ENCODE measurements around the gene EIF4A3.

The EIF4A3 gene

GRCh38 chr17:80119271-80119791, 27.6 kb downstream of the EIF4A3 start:
- H3K9me3 ChIP-seq (ENCODE audit: low read length): peaks cover 13% of the 10 kb centered on the region
- H4K20me1 ChIP-seq (ENCODE audit: insufficient read depth, low read length): no peaks in the 10 kb centered on the region
- no peak overlapping the region for H3K4me2 ChIP-seq (ENCODE audit: low read length)
- no peaks in the 10 kb centered on the region for H3K9me2 ChIP-seq (ENCODE audit: low read depth, low read length)
- H2AFZ ChIP-seq (ENCODE audit: low read length): no peak overlapping the region
- no peaks in the 10 kb centered on the region for H3K79me2 ChIP-seq (ENCODE audit: insufficient read depth, low read length)
- H3K36me3 ChIP-seq (ENCODE audit: insufficient read depth, low read length): no peaks in the 10 kb centered on the region; the same call in 1 of the 2 replicates
- H3K4me3 ChIP-seq (ENCODE audit: low read depth, low read length, poor library complexity, severe bottlenecking): no peak overlapping the region
- H3K27me3 ChIP-seq (ENCODE audit: insufficient read depth, low read length): peaks cover 15% of the 10 kb centered on the region; the same call in 1 of the 2 replicates
- H3K27ac ChIP-seq (ENCODE audit: low read depth, low read length, poor library complexity, severe bottlenecking): no peak overlapping the region
- no peaks in the 10 kb centered on the region for H3F3A ChIP-seq (ENCODE audit: insufficient read depth, low read length)
- TF ChIP-seq EZH2 (IDR thresholded peaks at IDR 0.05; ENCODE audit: borderline replicate concordance, low read length) (no peak), CTCF (IDR thresholded peaks at IDR 0.05; ENCODE audit: low read length) (no peak)
- H3K9ac ChIP-seq (ENCODE audit: low read length): no peak overlapping the region
- no peaks in the 10 kb centered on the region for H3K4me1 ChIP-seq (ENCODE audit: insufficient read depth, low read length, severe bottlenecking)

GRCh38 chr17:80118601-80119270, 28.2 kb downstream of the EIF4A3 start:
- H3K4me3 ChIP-seq (ENCODE audit: low read depth, low read length, poor library complexity, severe bottlenecking): no peak overlapping the region
- H3K27me3 ChIP-seq (ENCODE audit: insufficient read depth, low read length): peaks cover 15% of the 10 kb centered on the region; the same call in 1 of the 2 replicates
- H3F3A ChIP-seq (ENCODE audit: insufficient read depth, low read length): no peaks in the 10 kb centered on the region; the same call in 1 of the 2 replicates
- H3K79me2 ChIP-seq (ENCODE audit: insufficient read depth, low read length): no peaks in the 10 kb centered on the region
- H2AFZ ChIP-seq (ENCODE audit: low read length): no peak overlapping the region
- no peaks in the 10 kb centered on the region; the same call in 1 of the 2 replicates for H3K36me3 ChIP-seq (ENCODE audit: insufficient read depth, low read length)
- TF ChIP-seq CTCF (IDR thresholded peaks at IDR 0.05; ENCODE audit: low read length) (no peak), EZH2 (IDR thresholded peaks at IDR 0.05; ENCODE audit: borderline replicate concordance, low read length) (no peak)
- H3K4me1 ChIP-seq (ENCODE audit: insufficient read depth, low read length, severe bottlenecking): no peaks in the 10 kb centered on the region
- no peaks in the 10 kb centered on the region for H4K20me1 ChIP-seq (ENCODE audit: insufficient read depth, low read length)
- no peak overlapping the region for H3K9ac ChIP-seq (ENCODE audit: low read length)
- H3K9me3 ChIP-seq (ENCODE audit: low read length): peaks cover 14% of the 10 kb centered on the region
- H3K4me2 ChIP-seq (ENCODE audit: low read length): no peak overlapping the region
- H3K9me2 ChIP-seq (ENCODE audit: low read depth, low read length): no peaks in the 10 kb centered on the region
- H3K27ac ChIP-seq (ENCODE audit: low read depth, low read length, poor library complexity, severe bottlenecking): no peak overlapping the region

- Histone ChIP-seq H3K9ac (ENCODE audit: low read length) (no peak overlapping the region), H3K4me3 (ENCODE audit: low read depth, low read length, poor library complexity, severe bottlenecking) (no peak overlapping the region), H3K27me3 (ENCODE audit: insufficient read depth, low read length) (peaks cover 15% of the 10 kb centered on the region; the same call in 1 of the 2 replicates), H3K9me3 (ENCODE audit: low read length) (peaks cover 14% of the 10 kb centered on the region), H3K36me3 (ENCODE audit: insufficient read depth, low read length) (no peaks in the 10 kb centered on the region; the same call in 1 of the 2 replicates), H3K79me2 (ENCODE audit: insufficient read depth, low read length) (no peaks in the 10 kb centered on the region), H3F3A (ENCODE audit: insufficient read depth, low read length) (no peaks in the 10 kb centered on the region; the same call in 1 of the 2 replicates), H3K4me2 (ENCODE audit: low read length) (no peak overlapping the region), H4K20me1 (ENCODE audit: insufficient read depth, low read length) (no peaks in the 10 kb centered on the region), H2AFZ (ENCODE audit: low read length) (no peak overlapping the region), H3K9me2 (ENCODE audit: low read depth, low read length) (no peaks in the 10 kb centered on the region), H3K27ac (ENCODE audit: low read depth, low read length, poor library complexity, severe bottlenecking) (no peak overlapping the region), H3K4me1 (ENCODE audit: insufficient read depth, low read length, severe bottlenecking) (no peaks in the 10 kb centered on the region)
- TF ChIP-seq CTCF (IDR thresholded peaks at IDR 0.05; ENCODE audit: low read length) (no peak), EZH2 (IDR thresholded peaks at IDR 0.05; ENCODE audit: borderline replicate concordance, low read length) (no peak)
Observed at GRCh38 chr17:80117491-80118401, 29.2 kb downstream of the EIF4A3 start.

Measured in OCI-LY1 (cell line).